ENCODE results near the gene MNT.
A peak's percentile ranks its signal among the peaks of the same experiment; 100 is the strongest.

The MNT gene

GRCh38 chr17:2403044-2403443, 2.2 kb upstream of the MNT start:
- Histone ChIP-seq H3K9me3 (ENCODE audit: control insufficient read depth, low read length) (no peaks in the 10 kb centered on the region), H3K4me3 (ENCODE audit: insufficient read depth, low read depth, low read length, poor library complexity, severe bottlenecking) (no peak overlapping the region), H3K27ac (ENCODE audit: insufficient read depth, low read length, poor library complexity, severe bottlenecking) (no peak overlapping the region), H3K4me1 (ENCODE audit: control insufficient read depth, insufficient read depth, low read length, poor library complexity, severe bottlenecking) (peaks cover 18% of the 10 kb centered on the region), H3K27me3 (replicated peaks; ENCODE audit: control insufficient read depth, insufficient read depth, low read length, poor library complexity, severe bottlenecking) (no peaks in the 10 kb centered on the region), H3K36me3 (ENCODE audit: control insufficient read depth, insufficient read depth, low read length) (no peaks in the 10 kb centered on the region)
- DNase-seq: no peak

- Histone ChIP-seq H3K9me3 (ENCODE audit: control insufficient read depth, low read length) (no peaks in the 10 kb centered on the region), H3K27ac (ENCODE audit: insufficient read depth, low read length, poor library complexity, severe bottlenecking) (peak overlapping the region; percentile 54), H3K4me1 (ENCODE audit: control insufficient read depth, insufficient read depth, low read length, poor library complexity, severe bottlenecking) (peaks cover 23% of the 10 kb centered on the region), H3K27me3 (replicated peaks; ENCODE audit: control insufficient read depth, insufficient read depth, low read length, poor library complexity, severe bottlenecking) (no peaks in the 10 kb centered on the region), H3K4me3 (ENCODE audit: insufficient read depth, low read depth, low read length, poor library complexity, severe bottlenecking) (peak overlapping the region; percentile 44), H3K36me3 (ENCODE audit: control insufficient read depth, insufficient read depth, low read length) (no peaks in the 10 kb centered on the region)
- DNase-seq: no peak
Observed at GRCh38 chr17:2402544-2402943, 1.7 kb upstream of the MNT start.

- Histone ChIP-seq H3K27me3 (replicated peaks; ENCODE audit: control insufficient read depth, insufficient read depth, low read length, poor library complexity, severe bottlenecking) (no peaks in the 10 kb centered on the region), H3K27ac (ENCODE audit: insufficient read depth, low read length, poor library complexity, severe bottlenecking) (peak overlapping the region; percentile 97), H3K9me3 (ENCODE audit: control insufficient read depth, low read length) (no peaks in the 10 kb centered on the region), H3K4me3 (ENCODE audit: insufficient read depth, low read depth, low read length, poor library complexity, severe bottlenecking) (peak overlapping the region; percentile 98), H3K36me3 (ENCODE audit: control insufficient read depth, insufficient read depth, low read length) (no peaks in the 10 kb centered on the region), H3K4me1 (ENCODE audit: control insufficient read depth, insufficient read depth, low read length, poor library complexity, severe bottlenecking) (peaks cover 32% of the 10 kb centered on the region)
- DNase-seq: peak; percentile 99 to 100 (median 99)
Observed at GRCh38 chr17:2401426-2402221, 764 bp upstream of the MNT start.

GRCh38 chr17:2400474-2400866, 390 bp downstream of the MNT start:
- Histone ChIP-seq H3K4me3 (ENCODE audit: insufficient read depth, low read depth, low read length, poor library complexity, severe bottlenecking) (peak overlapping the region; percentile 98), H3K27ac (ENCODE audit: insufficient read depth, low read length, poor library complexity, severe bottlenecking) (peak overlapping the region; percentile 97), H3K4me1 (ENCODE audit: control insufficient read depth, insufficient read depth, low read length, poor library complexity, severe bottlenecking) (peaks cover 44% of the 10 kb centered on the region), H3K27me3 (replicated peaks; ENCODE audit: control insufficient read depth, insufficient read depth, low read length, poor library complexity, severe bottlenecking) (no peaks in the 10 kb centered on the region), H3K36me3 (ENCODE audit: control insufficient read depth, insufficient read depth, low read length) (no peaks in the 10 kb centered on the region), H3K9me3 (ENCODE audit: control insufficient read depth, low read length) (no peaks in the 10 kb centered on the region)
- DNase-seq: peak in 2 of 3 donors; percentile 40 to 47

GRCh38 chr17:2399572-2400473, 1.0 kb downstream of the MNT start:
- peak overlapping the region; percentile 97 for H3K27ac ChIP-seq (ENCODE audit: insufficient read depth, low read length, poor library complexity, severe bottlenecking)
- peak overlapping the region; percentile 98 for H3K4me3 ChIP-seq (ENCODE audit: insufficient read depth, low read depth, low read length, poor library complexity, severe bottlenecking)
- H3K36me3 ChIP-seq (ENCODE audit: control insufficient read depth, insufficient read depth, low read length): peaks cover 3% of the 10 kb centered on the region
- DNase-seq: peak; percentile 89 to 92 (median 90)
- H3K9me3 ChIP-seq (ENCODE audit: control insufficient read depth, low read length): no peaks in the 10 kb centered on the region
- H3K27me3 ChIP-seq (replicated peaks; ENCODE audit: control insufficient read depth, insufficient read depth, low read length, poor library complexity, severe bottlenecking): no peaks in the 10 kb centered on the region
- peaks cover 45% of the 10 kb centered on the region for H3K4me1 ChIP-seq (ENCODE audit: control insufficient read depth, insufficient read depth, low read length, poor library complexity, severe bottlenecking)

- Histone ChIP-seq H3K4me1 (ENCODE audit: control insufficient read depth, insufficient read depth, low read length, poor library complexity, severe bottlenecking) (peaks cover 54% of the 10 kb centered on the region), H3K27me3 (replicated peaks; ENCODE audit: control insufficient read depth, insufficient read depth, low read length, poor library complexity, severe bottlenecking) (no peaks in the 10 kb centered on the region), H3K9me3 (ENCODE audit: control insufficient read depth, low read length) (no peaks in the 10 kb centered on the region), H3K27ac (ENCODE audit: insufficient read depth, low read length, poor library complexity, severe bottlenecking) (peak overlapping the region; percentile 97), H3K36me3 (ENCODE audit: control insufficient read depth, insufficient read depth, low read length) (peaks cover 3% of the 10 kb centered on the region), H3K4me3 (ENCODE audit: insufficient read depth, low read depth, low read length, poor library complexity, severe bottlenecking) (peak overlapping the region; percentile 98)
- peak; percentile 41 to 61 (median 54) for DNase-seq
Observed at GRCh38 chr17:2398655-2399571, 1.9 kb downstream of the MNT start.

- H3K4me1 ChIP-seq (ENCODE audit: control insufficient read depth, insufficient read depth, low read length, poor library complexity, severe bottlenecking): peaks cover 54% of the 10 kb centered on the region
- H3K4me3 ChIP-seq (ENCODE audit: insufficient read depth, low read depth, low read length, poor library complexity, severe bottlenecking): no peak overlapping the region
Observed at GRCh38 chr17:2398182-2398581, 2.7 kb downstream of the MNT start.

GRCh38 chr17:2397247-2398171, 3.4 kb downstream of the MNT start:
- peaks cover 52% of the 10 kb centered on the region for H3K4me1 ChIP-seq (ENCODE audit: control insufficient read depth, insufficient read depth, low read length, poor library complexity, severe bottlenecking)
- H3K4me3 ChIP-seq (ENCODE audit: insufficient read depth, low read depth, low read length, poor library complexity, severe bottlenecking): no peak overlapping the region
- H3K27me3 ChIP-seq (replicated peaks; ENCODE audit: control insufficient read depth, insufficient read depth, low read length, poor library complexity, severe bottlenecking): no peaks in the 10 kb centered on the region
- no peak for DNase-seq
- peak overlapping the region; percentile 49 for H3K27ac ChIP-seq (ENCODE audit: insufficient read depth, low read length, poor library complexity, severe bottlenecking)
- peaks cover 3% of the 10 kb centered on the region for H3K36me3 ChIP-seq (ENCODE audit: control insufficient read depth, insufficient read depth, low read length)
- H3K9me3 ChIP-seq (ENCODE audit: control insufficient read depth, low read length): no peaks in the 10 kb centered on the region

More at GRCh38 chr17:2398182-2398581, 2.7 kb downstream of the MNT start:
- DNase-seq: no peak
- H3K36me3 ChIP-seq (ENCODE audit: control insufficient read depth, insufficient read depth, low read length): peaks cover 3% of the 10 kb centered on the region
- no peaks in the 10 kb centered on the region for H3K27me3 ChIP-seq (replicated peaks; ENCODE audit: control insufficient read depth, insufficient read depth, low read length, poor library complexity, severe bottlenecking)
- H3K9me3 ChIP-seq (ENCODE audit: control insufficient read depth, low read length): no peaks in the 10 kb centered on the region
- peak overlapping the region; percentile 39 for H3K27ac ChIP-seq (ENCODE audit: insufficient read depth, low read length, poor library complexity, severe bottlenecking)
